DOHH2 (cell line): ENCODE results near the gene LSM3.

ENCODE experiments used
- CTCF ChIP-seq: fragments of 200-600 bp; sonication (generic); IDR thresholded peaks from one replicate; pipeline ENCODE4 v1.5.1; 2014; ENCODE audit warnings: antibody characterized with exemption, mild to moderate bottlenecking, low read depth, low read length; ENCODE audit not compliant: poor library complexity, severe bottlenecking
- EZH2phosphoT487 ChIP-seq: fragments of 200-600 bp; sonication (generic); IDR thresholded peaks from 2 replicates; pipeline ENCODE4 v1.6.1; 2017; ENCODE audit warnings: borderline replicate concordance, mild to moderate bottlenecking, antibody characterized with exemption, low read length, moderate library complexity, mixed read lengths

- TF ChIP-seq CTCF (no peak), EZH2phosphoT487 (no peak)
These were observed 46.3 kb downstream of the LSM3 start for GRCh38 chr3:14224895-14225294.
